ENCODE results near the gene RASSF4.

The RASSF4 gene

DNA sequence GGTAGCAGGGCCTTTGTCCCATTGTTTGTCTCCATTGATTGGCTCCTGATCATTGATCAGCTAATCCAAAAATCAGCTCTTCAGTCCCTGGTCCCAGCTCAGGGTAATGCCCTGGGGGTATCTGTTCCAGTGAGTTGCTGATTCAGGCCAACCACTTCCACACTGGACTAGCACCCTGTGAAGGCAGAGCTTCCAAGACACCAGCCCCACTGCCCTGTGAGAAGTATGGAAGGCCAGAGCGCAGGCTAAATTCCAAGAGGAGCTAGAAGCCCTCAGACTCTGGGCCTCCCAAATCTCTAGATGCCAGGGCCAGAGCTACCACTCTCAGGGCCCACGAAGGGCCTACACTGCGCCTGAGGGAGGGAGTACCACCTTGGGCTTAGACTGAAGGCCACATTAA is 38.1 kb upstream of the RASSF4 start:
- in situ Hi-C loops (cut with HindIII; ENCODE audit: low pct_ligation_motif_present, low sequenced_read_pairs) = no loop called here
- Histone ChIP-seq H3K27me3 (replicated peaks) (no peaks in the 10 kb centered on the region), H3K4me3 (ENCODE audit: low read depth, low read length) (no peak overlapping the region), H3K27ac (no peak overlapping the region), H3K36me3 (replicated peaks) (no peaks in the 10 kb centered on the region)
- TF ChIP-seq, protein P1, sequence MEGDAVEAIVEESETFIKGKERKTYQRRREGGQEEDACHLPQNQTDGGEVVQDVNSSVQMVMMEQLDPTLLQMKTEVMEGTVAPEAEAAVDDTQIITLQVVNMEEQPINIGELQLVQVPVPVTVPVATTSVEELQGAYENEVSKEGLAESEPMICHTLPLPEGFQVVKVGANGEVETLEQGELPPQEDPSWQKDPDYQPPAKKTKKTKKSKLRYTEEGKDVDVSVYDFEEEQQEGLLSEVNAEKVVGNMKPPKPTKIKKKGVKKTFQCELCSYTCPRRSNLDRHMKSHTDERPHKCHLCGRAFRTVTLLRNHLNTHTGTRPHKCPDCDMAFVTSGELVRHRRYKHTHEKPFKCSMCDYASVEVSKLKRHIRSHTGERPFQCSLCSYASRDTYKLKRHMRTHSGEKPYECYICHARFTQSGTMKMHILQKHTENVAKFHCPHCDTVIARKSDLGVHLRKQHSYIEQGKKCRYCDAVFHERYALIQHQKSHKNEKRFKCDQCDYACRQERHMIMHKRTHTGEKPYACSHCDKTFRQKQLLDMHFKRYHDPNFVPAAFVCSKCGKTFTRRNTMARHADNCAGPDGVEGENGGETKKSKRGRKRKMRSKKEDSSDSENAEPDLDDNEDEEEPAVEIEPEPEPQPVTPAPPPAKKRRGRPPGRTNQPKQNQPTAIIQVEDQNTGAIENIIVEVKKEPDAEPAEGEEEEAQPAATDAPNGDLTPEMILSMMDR (IDR thresholded peaks at IDR 0.05; ENCODE audit: low read depth, low read length, missing control alignments) = no peak
- no peak for DNase-seq

DNA sequence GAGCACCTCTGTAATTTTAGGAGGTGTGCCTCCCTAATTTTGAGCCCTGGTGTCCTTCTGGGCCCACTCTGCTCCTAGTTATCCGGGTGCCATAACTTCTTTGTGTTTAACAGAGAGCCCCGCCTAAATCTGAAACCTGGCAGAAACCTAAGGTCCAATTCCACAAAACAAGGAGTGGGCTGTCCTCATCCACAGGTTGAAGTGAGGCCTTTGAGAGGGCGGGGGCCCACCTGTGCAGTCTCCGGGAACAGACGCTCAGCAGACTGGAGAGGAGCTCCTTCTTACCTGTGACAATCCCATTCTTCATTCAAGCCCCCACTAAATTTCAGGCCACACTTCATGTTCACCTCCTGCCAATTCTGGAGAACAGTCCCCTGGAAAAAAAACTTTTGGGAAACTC is 37.6 kb upstream of the RASSF4 start:
- Histone ChIP-seq H3K27ac (no peak overlapping the region), H3K27me3 (replicated peaks) (no peaks in the 10 kb centered on the region), H3K36me3 (replicated peaks) (no peaks in the 10 kb centered on the region), H3K4me3 (ENCODE audit: low read depth, low read length) (no peak overlapping the region)
- no peak for DNase-seq
- TF ChIP-seq, protein P1 (IDR thresholded peaks at IDR 0.05; ENCODE audit: low read depth, low read length, missing control alignments) = no peak
- in situ Hi-C loops (cut with HindIII; ENCODE audit: low pct_ligation_motif_present, low sequenced_read_pairs) = no loop called here

DNA sequence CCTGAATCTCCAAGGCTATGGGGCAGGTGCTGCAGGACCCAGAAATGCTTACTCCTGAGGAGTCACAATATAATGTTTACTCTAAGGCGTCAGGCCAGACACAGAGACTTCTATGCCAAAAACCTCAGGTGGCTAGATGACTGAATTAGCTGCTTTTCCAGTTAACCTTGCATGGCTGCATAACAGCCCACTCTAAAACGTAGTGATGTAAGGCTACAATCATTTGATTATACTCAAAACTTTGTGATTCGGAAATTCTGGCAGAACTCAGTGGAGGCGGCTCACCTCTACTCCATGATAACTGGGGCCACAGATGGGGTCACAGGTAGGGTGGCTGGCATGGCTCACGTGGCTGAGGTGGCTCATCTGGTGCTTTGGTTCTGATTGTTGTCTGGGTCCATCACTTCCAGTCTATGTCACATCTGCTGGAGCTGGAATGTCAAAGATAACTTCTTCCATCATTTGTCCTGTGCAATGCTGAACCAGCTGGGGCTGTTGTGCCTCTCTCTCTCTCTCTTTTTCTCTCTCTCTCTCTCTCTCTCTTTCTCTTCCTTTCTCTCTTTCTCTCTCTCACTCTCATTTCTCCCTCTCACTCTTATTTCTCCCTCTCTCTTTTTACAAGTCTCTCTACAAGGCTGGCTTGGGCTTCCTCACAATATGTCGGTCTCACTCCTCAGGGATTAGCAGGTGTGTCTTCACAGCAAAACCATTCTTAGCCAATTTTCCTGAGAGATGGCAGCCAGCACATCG is 36.6 kb upstream of the RASSF4 start:
- in situ Hi-C loops (cut with HindIII; ENCODE audit: low pct_ligation_motif_present, low sequenced_read_pairs) = no loop called here
- DNase-seq = no peak

DNA sequence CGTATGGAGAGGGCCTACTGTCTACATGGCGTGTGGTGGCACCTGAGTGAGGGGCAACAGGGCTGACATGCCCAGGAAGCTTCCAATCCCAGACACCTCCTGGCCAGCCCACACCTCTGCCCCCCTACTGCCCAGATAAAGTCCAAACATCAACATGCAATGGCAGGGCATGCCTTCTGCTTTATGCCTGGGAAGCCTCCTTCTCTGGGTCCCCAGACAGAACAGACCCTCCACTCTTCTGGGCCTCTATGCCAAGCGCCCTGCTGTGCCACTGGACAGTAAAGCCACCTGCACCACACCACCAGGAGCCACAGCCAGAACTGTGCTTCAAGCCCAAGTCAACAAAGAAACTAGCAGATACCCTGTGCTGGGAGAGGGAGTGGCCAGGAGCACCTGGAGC is 36.0 kb upstream of the RASSF4 start:
- no peaks in the 10 kb centered on the region for H3K27me3 ChIP-seq (replicated peaks)
- no peak for DNase-seq
- TF ChIP-seq, protein P1 (IDR thresholded peaks at IDR 0.05; ENCODE audit: low read depth, low read length, missing control alignments) = no peak
- no peak overlapping the region for H3K4me3 ChIP-seq (ENCODE audit: low read depth, low read length)
- H3K36me3 ChIP-seq (replicated peaks) = no peaks in the 10 kb centered on the region
- H3K27ac ChIP-seq = no peak overlapping the region
- in situ Hi-C loops (cut with HindIII; ENCODE audit: low pct_ligation_motif_present, low sequenced_read_pairs) = no loop called here

More for the DNA sequence above, 36.6 kb upstream of the RASSF4 start:
- Histone ChIP-seq H3K4me3 (ENCODE audit: low read depth, low read length) (no peak overlapping the region), H3K27me3 (replicated peaks) (no peaks in the 10 kb centered on the region), H3K27ac (no peak overlapping the region), H3K36me3 (replicated peaks) (no peaks in the 10 kb centered on the region)
- TF ChIP-seq, protein P1 (IDR thresholded peaks at IDR 0.05; ENCODE audit: low read depth, low read length, missing control alignments) = no peak

DNA sequence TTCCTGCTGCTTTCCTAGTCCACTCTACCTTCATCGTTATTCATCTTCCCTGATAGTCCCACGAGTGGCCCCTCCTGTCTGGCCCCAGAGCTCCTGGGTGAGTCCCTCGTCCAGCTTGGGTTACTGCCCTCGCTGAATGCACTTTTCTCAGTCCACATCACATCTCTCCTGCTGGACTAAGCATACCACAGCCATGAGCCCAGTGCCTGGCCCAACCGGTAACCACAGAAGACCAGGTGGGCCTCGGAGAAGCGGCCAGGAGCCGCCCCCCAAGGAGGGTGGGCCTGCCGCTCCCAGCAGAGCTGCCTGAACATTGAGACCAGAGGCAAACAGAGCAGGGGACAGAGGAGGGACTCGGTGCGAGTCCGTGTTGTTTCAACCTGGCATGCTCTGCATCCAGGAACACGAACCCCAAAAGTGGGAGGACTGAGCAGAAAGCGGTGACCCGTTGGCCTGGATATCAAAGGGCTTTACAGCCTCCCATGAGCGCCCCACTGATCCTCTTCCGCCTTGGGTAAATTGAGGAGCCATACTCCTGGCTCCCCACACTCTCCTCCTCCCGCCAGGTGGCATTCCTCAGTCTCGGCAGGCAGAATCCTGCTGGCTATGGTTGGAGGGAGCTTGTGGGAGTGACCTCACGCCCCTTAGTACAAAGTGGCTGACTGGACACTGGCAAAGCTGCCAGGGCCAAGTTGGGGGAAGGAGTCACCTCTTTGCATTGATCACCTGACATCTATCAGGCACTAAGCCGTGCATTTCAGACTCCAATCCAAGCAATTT is 35.2 kb upstream of the RASSF4 start:
- Histone ChIP-seq H3K27me3 (replicated peaks) (no peaks in the 10 kb centered on the region), H3K36me3 (replicated peaks) (no peaks in the 10 kb centered on the region), H3K27ac (no peak overlapping the region), H3K4me3 (ENCODE audit: low read depth, low read length) (no peak overlapping the region)
- TF ChIP-seq, protein P1 (IDR thresholded peaks at IDR 0.05; ENCODE audit: low read depth, low read length, missing control alignments) = no peak
- DNase-seq = no peak
- in situ Hi-C loops (cut with HindIII; ENCODE audit: low pct_ligation_motif_present, low sequenced_read_pairs) = no loop called here
